Measurements from ENCODE around the gene TOMT. TPM values are rescaled to one million over a fixed set of nuclear protein-coding genes. Genes with fewer than 3 reads are reported as not detected.

TOMT gene
- total RNA-seq, 1 experiment from 2014 or later = not detected

GRCh38 chr11:72119198-72119597, 13.5 kb downstream of the TOMT start (continued):
- TF ChIP-seq ARID4B (CRISPR knock-in tag; IDR thresholded peaks at IDR 0.05; ENCODE audit: borderline replicate concordance) (no peak), NFYB (CRISPR knock-in tag; conservative IDR thresholded peaks at IDR 0.05; ENCODE audit: low read depth) (no peak), USF1 (CRISPR knock-in tag; IDR thresholded peaks at IDR 0.05) (no peak), SOX15 (CRISPR knock-in tag; IDR thresholded peaks at IDR 0.05) (no peak), RELA (CRISPR knock-in tag; IDR thresholded peaks at IDR 0.05; ENCODE audit: borderline replicate concordance) (no peak), IRF2 (CRISPR knock-in tag; IDR thresholded peaks at IDR 0.05; ENCODE audit: borderline replicate concordance, low read depth) (no peak)

DNA sequence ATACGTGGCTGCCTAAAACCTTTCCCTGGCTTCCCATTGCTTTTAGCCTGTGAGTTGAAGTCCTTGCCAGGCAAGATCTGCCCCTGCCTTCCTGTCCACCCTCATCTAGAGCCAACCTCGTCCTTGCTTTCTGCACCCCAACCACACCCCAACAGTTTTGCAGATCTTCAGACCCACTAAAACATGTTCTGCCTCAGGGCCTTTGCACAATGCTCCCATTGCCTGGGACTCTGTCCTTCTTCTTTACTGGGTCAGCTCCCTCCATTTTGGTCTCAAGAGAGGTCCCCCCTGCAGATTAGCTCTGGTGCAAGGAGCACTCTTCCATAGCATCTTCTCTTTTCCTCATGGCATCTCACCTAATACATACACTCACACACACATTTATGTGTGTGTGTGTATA, 15.2 kb downstream of the TOMT start:
- Mint-ChIP-seq H3K4me3 (no peak overlapping the region), H3K27me3 (ENCODE audit: low read depth) (peaks cover 73% of the 10 kb centered on the region), H3K9me3 (peaks cover 30% of the 10 kb centered on the region), H3K4me1 (no peaks in the 10 kb centered on the region), H3K36me3 (peaks cover 6% of the 10 kb centered on the region; the same call in 1 of the 2 replicates), H3K27ac (no peak overlapping the region)
- DNase-seq (ENCODE audit: low spot score) (no peak), ATAC-seq (no peak)
- POLR2A ChIA-PET = interaction anchor here (0.6 kb wide), 1 partner anchor 13 kb away, joined by 3 read pairs; no protein-coding TSS in a partner anchor
- CTCF ChIA-PET = no interaction called here
- TF ChIP-seq NR2C2 (CRISPR knock-in tag; IDR thresholded peaks at IDR 0.05) (no peak), PREB (CRISPR knock-in tag; IDR thresholded peaks at IDR 0.05; ENCODE audit: borderline replicate concordance) (no peak), JUN (CRISPR knock-in tag; IDR thresholded peaks at IDR 0.05) (no peak), ZNF416 (CRISPR knock-in tag; IDR thresholded peaks at IDR 0.05) (no peak), E2F1 (CRISPR knock-in tag; IDR thresholded peaks at IDR 0.05) (no peak), ARID4B (CRISPR knock-in tag; IDR thresholded peaks at IDR 0.05; ENCODE audit: borderline replicate concordance) (no peak)

GRCh38 chr11:72122607-72123006, 16.9 kb downstream of the TOMT start:
- no peaks in the 10 kb centered on the region for H3K4me1 Mint-ChIP-seq
- CTCF ChIA-PET = no interaction called here
- peaks cover 11% of the 10 kb centered on the region for H3K36me3 Mint-ChIP-seq
- no peak for TF ChIP-seq AR (CRISPR knock-in tag; IDR thresholded peaks at IDR 0.05)
- TF ChIP-seq, protein P1, sequence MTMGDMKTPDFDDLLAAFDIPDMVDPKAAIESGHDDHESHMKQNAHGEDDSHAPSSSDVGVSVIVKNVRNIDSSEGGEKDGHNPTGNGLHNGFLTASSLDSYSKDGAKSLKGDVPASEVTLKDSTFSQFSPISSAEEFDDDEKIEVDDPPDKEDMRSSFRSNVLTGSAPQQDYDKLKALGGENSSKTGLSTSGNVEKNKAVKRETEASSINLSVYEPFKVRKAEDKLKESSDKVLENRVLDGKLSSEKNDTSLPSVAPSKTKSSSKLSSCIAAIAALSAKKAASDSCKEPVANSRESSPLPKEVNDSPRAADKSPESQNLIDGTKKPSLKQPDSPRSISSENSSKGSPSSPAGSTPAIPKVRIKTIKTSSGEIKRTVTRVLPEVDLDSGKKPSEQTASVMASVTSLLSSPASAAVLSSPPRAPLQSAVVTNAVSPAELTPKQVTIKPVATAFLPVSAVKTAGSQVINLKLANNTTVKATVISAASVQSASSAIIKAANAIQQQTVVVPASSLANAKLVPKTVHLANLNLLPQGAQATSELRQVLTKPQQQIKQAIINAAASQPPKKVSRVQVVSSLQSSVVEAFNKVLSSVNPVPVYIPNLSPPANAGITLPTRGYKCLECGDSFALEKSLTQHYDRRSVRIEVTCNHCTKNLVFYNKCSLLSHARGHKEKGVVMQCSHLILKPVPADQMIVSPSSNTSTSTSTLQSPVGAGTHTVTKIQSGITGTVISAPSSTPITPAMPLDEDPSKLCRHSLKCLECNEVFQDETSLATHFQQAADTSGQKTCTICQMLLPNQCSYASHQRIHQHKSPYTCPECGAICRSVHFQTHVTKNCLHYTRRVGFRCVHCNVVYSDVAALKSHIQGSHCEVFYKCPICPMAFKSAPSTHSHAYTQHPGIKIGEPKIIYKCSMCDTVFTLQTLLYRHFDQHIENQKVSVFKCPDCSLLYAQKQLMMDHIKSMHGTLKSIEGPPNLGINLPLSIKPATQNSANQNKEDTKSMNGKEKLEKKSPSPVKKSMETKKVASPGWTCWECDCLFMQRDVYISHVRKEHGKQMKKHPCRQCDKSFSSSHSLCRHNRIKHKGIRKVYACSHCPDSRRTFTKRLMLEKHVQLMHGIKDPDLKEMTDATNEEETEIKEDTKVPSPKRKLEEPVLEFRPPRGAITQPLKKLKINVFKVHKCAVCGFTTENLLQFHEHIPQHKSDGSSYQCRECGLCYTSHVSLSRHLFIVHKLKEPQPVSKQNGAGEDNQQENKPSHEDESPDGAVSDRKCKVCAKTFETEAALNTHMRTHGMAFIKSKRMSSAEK (CRISPR knock-in tag; IDR thresholded peaks at IDR 0.05; ENCODE audit: borderline replicate concordance) = no peak
- peaks cover 44% of the 10 kb centered on the region for H3K9me3 Mint-ChIP-seq
- H3K27me3 Mint-ChIP-seq (ENCODE audit: low read depth) = peaks cover 66% of the 10 kb centered on the region
- POLR2A ChIA-PET = no interaction called here
- H3K4me3 Mint-ChIP-seq = no peak overlapping the region
- no peak overlapping the region for H3K27ac Mint-ChIP-seq
- DNase-seq (ENCODE audit: low spot score) (no peak), ATAC-seq (no peak)
